Lower lobe of right lung (tissue), 2 donors: ENCODE measurements around the gene RPL35A. TPM values are rescaled to one million over a fixed set of nuclear protein-coding genes. Genes with fewer than 3 reads are reported as not detected.

Source experiments
- ATAC-seq, 2 donors: fragments of 200-7000 bp; cut with Tn5 transposase; one replicate each; pipeline ENCODE4 v1.9.1; 2020 to 2022; ENCODE audit warnings: mild to moderate bottlenecking in 2 of 2, moderate library complexity in 2 of 2
- DNase-seq: peaks from one replicate; pipeline ENCODE4 v3.0.0-alpha.2; 2020
- H3K27ac ChIP-seq: fragments of 200-600 bp; one replicate; pipeline ENCODE4 v1.8.0; 2022
- H3K27me3 ChIP-seq: fragments of 200-600 bp; one replicate; pipeline ENCODE4 v1.8.0; 2022; ENCODE audit warnings: low read depth
- H3K36me3 ChIP-seq: fragments of 200-600 bp; one replicate; pipeline ENCODE4 v1.8.0; 2022; ENCODE audit warnings: mild to moderate bottlenecking
- H3K4me1 ChIP-seq: fragments of 200-600 bp; one replicate; pipeline ENCODE4 v1.8.0; 2022
- H3K4me3 ChIP-seq: fragments of 200-600 bp; one replicate; pipeline ENCODE4 v1.8.0; 2022; ENCODE audit warnings: mild to moderate bottlenecking
- H3K9me3 ChIP-seq: fragments of 200-600 bp; one replicate; pipeline ENCODE4 v1.8.0; 2022
- CTCF ChIP-seq: fragments of 200-600 bp; IDR thresholded peaks from one replicate; pipeline ENCODE4 v1.8.0; 2022; ENCODE audit warnings: antibody characterized with exemption, mild to moderate bottlenecking
- intact Hi-C: fragments of 100-400 bp; cut with DNase I; formaldehyde crosslinking; loops from one replicate; pipeline ENCODE4 v1.11.0; 2022
- total RNA-seq: library from RNA; stranded (reverse); fragmentation: NEBNext Ultra II Directional; extraction: Animal tissue kit (Norgen Biotek cat#: 25700); gene quantifications from one replicate; pipeline ENCODE4 v1.2.1, GENCODE V29; 2021
- donor health status: DM: no; HTN: yes; CAD: no; lungs with severe emphysema.

The RPL35A gene
- total RNA-seq, 1 donor from 2014 or later = 692 TPM

GRCh38 chr3:197951392-197951990 lies 1.5 kb downstream of the RPL35A start:
- ATAC-seq = no peak
- peak overlapping the region; percentile 94 for H3K27ac ChIP-seq
- H3K4me3 ChIP-seq = peak overlapping the region; percentile 87
- H3K9me3 ChIP-seq = no peaks in the 10 kb centered on the region
- peaks cover 40% of the 10 kb centered on the region for H3K4me1 ChIP-seq
- intact Hi-C loops = no loop called here
- no peaks in the 10 kb centered on the region for H3K27me3 ChIP-seq
- TF ChIP-seq CTCF = no peak
- peaks cover 58% of the 10 kb centered on the region for H3K36me3 ChIP-seq
- DNase-seq = no peak

- Histone ChIP-seq H3K36me3 (peaks cover 65% of the 10 kb centered on the region), H3K27ac (no peak overlapping the region)
- no peak for DNase-seq
Observed at GRCh38 chr3:197952440-197952839, 2.5 kb downstream of the RPL35A start.

DNA sequence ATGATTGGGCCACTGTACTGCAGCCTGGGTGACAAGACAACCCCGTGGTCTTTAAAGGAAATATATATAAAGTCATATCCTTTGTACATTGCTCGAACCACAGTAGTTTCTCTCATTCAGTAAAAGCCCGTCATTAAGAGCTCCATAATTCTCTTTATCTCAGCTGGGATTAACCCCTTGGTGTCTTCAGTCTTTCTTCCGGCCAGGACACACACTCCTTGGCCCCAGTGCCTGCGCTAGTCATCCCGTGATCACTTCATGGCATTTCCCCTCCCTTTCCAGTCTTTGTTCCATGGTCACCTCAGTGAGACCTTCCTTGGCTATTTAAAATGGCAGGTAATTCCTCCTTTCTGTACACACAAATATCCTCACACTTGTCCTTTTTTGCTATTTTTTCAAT lies 3.3 kb downstream of the RPL35A start:
- ATAC-seq = no peak

More at GRCh38 chr3:197952440-197952839, 2.5 kb downstream of the RPL35A start:
- H3K4me3 ChIP-seq = no peak overlapping the region
- ATAC-seq = no peak
- no peak for TF ChIP-seq CTCF
- H3K27me3 ChIP-seq = no peaks in the 10 kb centered on the region
- H3K4me1 ChIP-seq = peaks cover 47% of the 10 kb centered on the region
- intact Hi-C loops = no loop called here
- H3K9me3 ChIP-seq = no peaks in the 10 kb centered on the region

GRCh38 chr3:197953881-197954280 lies 3.9 kb downstream of the RPL35A start:
- no peak for ATAC-seq
- H3K27ac ChIP-seq = no peak overlapping the region
- H3K27me3 ChIP-seq = no peaks in the 10 kb centered on the region
- H3K4me1 ChIP-seq = peaks cover 60% of the 10 kb centered on the region
- intact Hi-C loops = no loop called here
- H3K36me3 ChIP-seq = peaks cover 65% of the 10 kb centered on the region
- H3K9me3 ChIP-seq = no peaks in the 10 kb centered on the region
- DNase-seq = no peak
- no peak for TF ChIP-seq CTCF
- no peak overlapping the region for H3K4me3 ChIP-seq

More for the DNA sequence above, 3.3 kb downstream of the RPL35A start:
- DNase-seq = no peak
- H3K4me3 ChIP-seq = no peak overlapping the region
- peaks cover 56% of the 10 kb centered on the region for H3K4me1 ChIP-seq
- H3K27ac ChIP-seq = no peak overlapping the region
- intact Hi-C loops = no loop called here
- H3K9me3 ChIP-seq = no peaks in the 10 kb centered on the region
- H3K36me3 ChIP-seq = peaks cover 65% of the 10 kb centered on the region
- no peaks in the 10 kb centered on the region for H3K27me3 ChIP-seq
- no peak for TF ChIP-seq CTCF

GRCh38 chr3:197955892-197956477 lies 6.0 kb downstream of the RPL35A start:
- TF ChIP-seq CTCF = no peak
- no peak for DNase-seq
- peaks cover 62% of the 10 kb centered on the region for H3K36me3 ChIP-seq
- no peaks in the 10 kb centered on the region for H3K27me3 ChIP-seq
- no peak overlapping the region for H3K4me3 ChIP-seq
- ATAC-seq = no peak
- intact Hi-C loops = no loop called here
- peaks cover 63% of the 10 kb centered on the region for H3K4me1 ChIP-seq
- no peak overlapping the region for H3K27ac ChIP-seq
- no peaks in the 10 kb centered on the region for H3K9me3 ChIP-seq
